AG20443 (cell line): ENCODE data around the gene NUDT14.

Experiments used
- DNase-seq: peaks from one replicate; pipeline ENCODE4 v3.0.0; 2012; ENCODE audit warnings: low spot score, mixed read lengths

The NUDT14 gene

GRCh38 chr14:105146181-105146975 is 34.7 kb downstream of the NUDT14 start:
- no peak for DNase-seq

GRCh38 chr14:105145381-105146180 is 35.5 kb downstream of the NUDT14 start:
- DNase-seq, result no peak

GRCh38 chr14:105144666-105145380 is 36.3 kb downstream of the NUDT14 start:
- DNase-seq, result no peak

GRCh38 chr14:105144026-105144665 is 37.0 kb downstream of the NUDT14 start:
- DNase-seq, result no peak

GRCh38 chr14:105143451-105144025 is 37.6 kb downstream of the NUDT14 start:
- DNase-seq, result no peak

- no peak for DNase-seq
These were observed 38.3 kb downstream of the NUDT14 start for GRCh38 chr14:105142651-105143450.

GRCh38 chr14:105141486-105142281 is 39.4 kb downstream of the NUDT14 start:
- no peak for DNase-seq

GRCh38 chr14:105141026-105141425 is 40.1 kb downstream of the NUDT14 start:
- no peak for DNase-seq

- DNase-seq, result no peak
These were observed 40.5 kb downstream of the NUDT14 start for GRCh38 chr14:105140581-105140980.

GRCh38 chr14:105139831-105140239 is 41.3 kb downstream of the NUDT14 start:
- no peak for DNase-seq

- DNase-seq, result no peak
These were observed 41.8 kb downstream of the NUDT14 start for GRCh38 chr14:105139212-105139825.

GRCh38 chr14:105138551-105139111 is 42.5 kb downstream of the NUDT14 start:
- DNase-seq, result no peak

- DNase-seq, result no peak
These were observed 43.0 kb downstream of the NUDT14 start for GRCh38 chr14:105138021-105138541.

- DNase-seq, result no peak
These were observed 43.6 kb downstream of the NUDT14 start for GRCh38 chr14:105137481-105138020.

- DNase-seq, result no peak
These were observed 44.5 kb downstream of the NUDT14 start for GRCh38 chr14:105136401-105137322.

- DNase-seq, result no peak
These were observed 45.3 kb downstream of the NUDT14 start for GRCh38 chr14:105135700-105136395.
